GM23338 (cell line): ENCODE data around the gene EXD3. TPM values are rescaled to one million over a fixed set of nuclear protein-coding genes. Genes with fewer than 3 reads are reported as not detected.

Source experiments
- NANOG ChIP-seq: IDR thresholded peaks from 2 replicates; pipeline ENCODE4 v1.6.1; 2016; ENCODE audit warnings: antibody characterized with exemption, borderline replicate concordance
- polyA plus RNA-seq: library from polyadenylated mRNA; unstranded; fragments of >200 nt; fragmentation: Nextera tagmentation; extraction: Ambion mirVana; gene quantifications from 2 replicates; pipeline ENCODE4 v1.2.1, GENCODE V29; 2016
- total RNA-seq: library from RNA; depleted of rRNA; stranded (reverse); fragments of >200 nt; shearing (Covaris generic); gene quantifications from 2 replicates; pipeline ENCODE4 v1.2.3, GENCODE V29; 2014
- TF ChIP-seq, protein P1 (sequence below): fragments of 250-450 bp; sonication (Bioruptor Pico); IDR thresholded peaks from 2 replicates; pipeline ENCODE4 v1.5.0; 2020; ENCODE audit warnings: mild to moderate bottlenecking, moderate library complexity
- TF ChIP-seq, protein P2 (sequence below), 2 experiments: fragments of 200-600 bp in 1 of 2; sonication (generic) in 1 of 2; conservative IDR thresholded peaks; 2 replicates each; pipeline versions ENCODE4 v1.5.1 to v1.6.1; 2016 to 2017; ENCODE audit warnings: antibody characterized with exemption in 2 of 2, low read depth in 2 of 2, mild to moderate bottlenecking in 2 of 2, moderate library complexity in 1 of 2
- TF ChIP-seq, protein P3 (sequence below): IDR thresholded peaks from one replicate; pipeline ENCODE4 v1.6.1; 2018; ENCODE audit warnings: antibody characterized with exemption; ENCODE audit not compliant: unreplicated experiment

The EXD3 gene
- total and polyA plus RNA-seq, 2 experiments from 2014 or later = 3.6 to 9.7 TPM

DNA sequence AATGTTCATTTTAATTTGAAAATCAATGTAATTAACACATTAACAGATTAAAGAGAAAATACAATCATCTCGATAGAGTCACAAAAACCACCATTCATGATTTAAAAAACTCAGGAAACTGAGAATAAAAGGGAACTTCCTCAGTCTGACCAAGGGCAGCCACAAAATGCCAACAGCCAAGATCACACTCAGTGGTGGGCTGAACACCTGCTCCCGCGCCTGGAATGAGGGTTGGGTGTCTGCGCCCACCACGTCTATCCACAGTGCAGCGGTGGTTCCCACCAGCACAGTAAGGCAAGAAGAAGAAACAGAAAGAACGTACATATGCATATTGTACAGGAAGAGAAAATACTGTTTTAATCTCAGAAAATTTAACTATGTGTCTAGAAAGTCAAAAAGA, 47.8 kb upstream of the EXD3 start (continued):
- TF ChIP-seq, protein P1, sequence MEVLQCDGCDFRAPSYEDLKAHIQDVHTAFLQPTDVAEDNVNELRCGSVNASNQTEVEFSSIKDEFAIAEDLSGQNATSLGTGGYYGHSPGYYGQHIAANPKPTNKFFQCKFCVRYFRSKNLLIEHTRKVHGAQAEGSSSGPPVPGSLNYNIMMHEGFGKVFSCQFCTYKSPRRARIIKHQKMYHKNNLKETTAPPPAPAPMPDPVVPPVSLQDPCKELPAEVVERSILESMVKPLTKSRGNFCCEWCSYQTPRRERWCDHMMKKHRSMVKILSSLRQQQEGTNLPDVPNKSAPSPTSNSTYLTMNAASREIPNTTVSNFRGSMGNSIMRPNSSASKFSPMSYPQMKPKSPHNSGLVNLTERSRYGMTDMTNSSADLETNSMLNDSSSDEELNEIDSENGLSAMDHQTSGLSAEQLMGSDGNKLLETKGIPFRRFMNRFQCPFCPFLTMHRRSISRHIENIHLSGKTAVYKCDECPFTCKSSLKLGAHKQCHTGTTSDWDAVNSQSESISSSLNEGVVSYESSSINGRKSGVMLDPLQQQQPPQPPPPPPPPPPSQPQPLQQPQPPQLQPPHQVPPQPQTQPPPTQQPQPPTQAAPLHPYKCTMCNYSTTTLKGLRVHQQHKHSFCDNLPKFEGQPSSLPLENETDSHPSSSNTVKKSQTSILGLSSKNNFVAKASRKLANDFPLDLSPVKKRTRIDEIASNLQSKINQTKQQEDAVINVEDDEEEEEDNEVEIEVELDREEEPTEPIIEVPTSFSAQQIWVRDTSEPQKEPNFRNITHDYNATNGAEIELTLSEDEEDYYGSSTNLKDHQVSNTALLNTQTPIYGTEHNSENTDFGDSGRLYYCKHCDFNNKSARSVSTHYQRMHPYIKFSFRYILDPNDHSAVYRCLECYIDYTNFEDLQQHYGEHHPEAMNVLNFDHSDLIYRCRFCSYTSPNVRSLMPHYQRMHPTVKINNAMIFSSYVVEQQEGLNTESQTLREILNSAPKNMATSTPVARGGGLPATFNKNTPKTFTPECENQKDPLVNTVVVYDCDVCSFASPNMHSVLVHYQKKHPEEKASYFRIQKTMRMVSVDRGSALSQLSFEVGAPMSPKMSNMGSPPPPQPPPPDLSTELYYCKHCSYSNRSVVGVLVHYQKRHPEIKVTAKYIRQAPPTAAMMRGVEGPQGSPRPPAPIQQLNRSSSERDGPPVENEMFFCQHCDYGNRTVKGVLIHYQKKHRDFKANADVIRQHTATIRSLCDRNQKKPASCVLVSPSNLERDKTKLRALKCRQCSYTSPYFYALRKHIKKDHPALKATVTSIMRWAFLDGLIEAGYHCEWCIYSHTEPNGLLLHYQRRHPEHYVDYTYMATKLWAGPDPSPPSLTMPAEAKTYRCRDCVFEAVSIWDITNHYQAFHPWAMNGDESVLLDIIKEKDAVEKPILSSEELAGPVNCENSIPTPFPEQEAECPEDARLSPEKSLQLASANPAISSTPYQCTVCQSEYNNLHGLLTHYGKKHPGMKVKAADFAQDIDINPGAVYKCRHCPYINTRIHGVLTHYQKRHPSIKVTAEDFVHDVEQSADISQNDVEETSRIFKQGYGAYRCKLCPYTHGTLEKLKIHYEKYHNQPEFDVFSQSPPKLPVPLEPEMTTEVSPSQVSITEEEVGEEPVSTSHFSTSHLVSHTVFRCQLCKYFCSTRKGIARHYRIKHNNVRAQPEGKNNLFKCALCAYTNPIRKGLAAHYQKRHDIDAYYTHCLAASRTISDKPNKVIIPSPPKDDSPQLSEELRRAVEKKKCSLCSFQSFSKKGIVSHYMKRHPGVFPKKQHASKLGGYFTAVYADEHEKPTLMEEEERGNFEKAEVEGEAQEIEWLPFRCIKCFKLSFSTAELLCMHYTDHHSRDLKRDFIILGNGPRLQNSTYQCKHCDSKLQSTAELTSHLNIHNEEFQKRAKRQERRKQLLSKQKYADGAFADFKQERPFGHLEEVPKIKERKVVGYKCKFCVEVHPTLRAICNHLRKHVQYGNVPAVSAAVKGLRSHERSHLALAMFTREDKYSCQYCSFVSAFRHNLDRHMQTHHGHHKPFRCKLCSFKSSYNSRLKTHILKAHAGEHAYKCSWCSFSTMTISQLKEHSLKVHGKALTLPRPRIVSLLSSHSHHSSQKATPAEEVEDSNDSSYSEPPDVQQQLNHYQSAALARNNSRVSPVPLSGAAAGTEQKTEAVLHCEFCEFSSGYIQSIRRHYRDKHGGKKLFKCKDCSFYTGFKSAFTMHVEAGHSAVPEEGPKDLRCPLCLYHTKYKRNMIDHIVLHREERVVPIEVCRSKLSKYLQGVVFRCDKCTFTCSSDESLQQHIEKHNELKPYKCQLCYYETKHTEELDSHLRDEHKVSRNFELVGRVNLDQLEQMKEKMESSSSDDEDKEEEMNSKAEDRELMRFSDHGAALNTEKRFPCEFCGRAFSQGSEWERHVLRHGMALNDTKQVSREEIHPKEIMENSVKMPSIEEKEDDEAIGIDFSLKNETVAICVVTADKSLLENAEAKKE (CRISPR knock-in tag) = no peak
- no peak for TF ChIP-seq NANOG
- TF ChIP-seq, protein P2, sequence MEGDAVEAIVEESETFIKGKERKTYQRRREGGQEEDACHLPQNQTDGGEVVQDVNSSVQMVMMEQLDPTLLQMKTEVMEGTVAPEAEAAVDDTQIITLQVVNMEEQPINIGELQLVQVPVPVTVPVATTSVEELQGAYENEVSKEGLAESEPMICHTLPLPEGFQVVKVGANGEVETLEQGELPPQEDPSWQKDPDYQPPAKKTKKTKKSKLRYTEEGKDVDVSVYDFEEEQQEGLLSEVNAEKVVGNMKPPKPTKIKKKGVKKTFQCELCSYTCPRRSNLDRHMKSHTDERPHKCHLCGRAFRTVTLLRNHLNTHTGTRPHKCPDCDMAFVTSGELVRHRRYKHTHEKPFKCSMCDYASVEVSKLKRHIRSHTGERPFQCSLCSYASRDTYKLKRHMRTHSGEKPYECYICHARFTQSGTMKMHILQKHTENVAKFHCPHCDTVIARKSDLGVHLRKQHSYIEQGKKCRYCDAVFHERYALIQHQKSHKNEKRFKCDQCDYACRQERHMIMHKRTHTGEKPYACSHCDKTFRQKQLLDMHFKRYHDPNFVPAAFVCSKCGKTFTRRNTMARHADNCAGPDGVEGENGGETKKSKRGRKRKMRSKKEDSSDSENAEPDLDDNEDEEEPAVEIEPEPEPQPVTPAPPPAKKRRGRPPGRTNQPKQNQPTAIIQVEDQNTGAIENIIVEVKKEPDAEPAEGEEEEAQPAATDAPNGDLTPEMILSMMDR (conservative IDR thresholded peaks at IDR 0.05; ENCODE audit: low read depth in 2 of 2) = no peak
- TF ChIP-seq, protein P3, sequence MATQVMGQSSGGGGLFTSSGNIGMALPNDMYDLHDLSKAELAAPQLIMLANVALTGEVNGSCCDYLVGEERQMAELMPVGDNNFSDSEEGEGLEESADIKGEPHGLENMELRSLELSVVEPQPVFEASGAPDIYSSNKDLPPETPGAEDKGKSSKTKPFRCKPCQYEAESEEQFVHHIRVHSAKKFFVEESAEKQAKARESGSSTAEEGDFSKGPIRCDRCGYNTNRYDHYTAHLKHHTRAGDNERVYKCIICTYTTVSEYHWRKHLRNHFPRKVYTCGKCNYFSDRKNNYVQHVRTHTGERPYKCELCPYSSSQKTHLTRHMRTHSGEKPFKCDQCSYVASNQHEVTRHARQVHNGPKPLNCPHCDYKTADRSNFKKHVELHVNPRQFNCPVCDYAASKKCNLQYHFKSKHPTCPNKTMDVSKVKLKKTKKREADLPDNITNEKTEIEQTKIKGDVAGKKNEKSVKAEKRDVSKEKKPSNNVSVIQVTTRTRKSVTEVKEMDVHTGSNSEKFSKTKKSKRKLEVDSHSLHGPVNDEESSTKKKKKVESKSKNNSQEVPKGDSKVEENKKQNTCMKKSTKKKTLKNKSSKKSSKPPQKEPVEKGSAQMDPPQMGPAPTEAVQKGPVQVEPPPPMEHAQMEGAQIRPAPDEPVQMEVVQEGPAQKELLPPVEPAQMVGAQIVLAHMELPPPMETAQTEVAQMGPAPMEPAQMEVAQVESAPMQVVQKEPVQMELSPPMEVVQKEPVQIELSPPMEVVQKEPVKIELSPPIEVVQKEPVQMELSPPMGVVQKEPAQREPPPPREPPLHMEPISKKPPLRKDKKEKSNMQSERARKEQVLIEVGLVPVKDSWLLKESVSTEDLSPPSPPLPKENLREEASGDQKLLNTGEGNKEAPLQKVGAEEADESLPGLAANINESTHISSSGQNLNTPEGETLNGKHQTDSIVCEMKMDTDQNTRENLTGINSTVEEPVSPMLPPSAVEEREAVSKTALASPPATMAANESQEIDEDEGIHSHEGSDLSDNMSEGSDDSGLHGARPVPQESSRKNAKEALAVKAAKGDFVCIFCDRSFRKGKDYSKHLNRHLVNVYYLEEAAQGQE = no peak
